Hepatocyte (in vitro differentiated cells): Measurements from ENCODE around the gene DPEP1. TPM values are rescaled to one million over a fixed set of nuclear protein-coding genes. Genes with fewer than 3 reads are reported as not detected.
A peak's percentile ranks its signal among the peaks of the same experiment; 100 is the strongest.

ENCODE experiments used
- DNase-seq: peaks from one replicate; pipeline ENCODE4 v3.0.0-alpha.2; 2016; ENCODE audit warnings: low spot score
- H2AFZ ChIP-seq: fragments of 200-600 bp; sonication (generic); 2 replicates; pipeline ENCODE4 v1.6.0; 2016; ENCODE audit warnings: antibody characterized with exemption, mild to moderate bottlenecking
- H3K27ac ChIP-seq: fragments of 200-600 bp; sonication (generic); 2 replicates; pipeline ENCODE4 v1.5.1; 2016; ENCODE audit warnings: mild to moderate bottlenecking
- H3K27me3 ChIP-seq: fragments of 200-600 bp; sonication (generic); 2 replicates; pipeline ENCODE4 v1.6.1; 2016
- H3K36me3 ChIP-seq: fragments of 200-600 bp; sonication (generic); replicated peaks from 2 replicates; pipeline ENCODE4 v1.5.1; 2016; ENCODE audit warnings: low read depth; ENCODE audit not compliant: insufficient read depth
- H3K4me1 ChIP-seq: fragments of 200-600 bp; sonication (generic); 2 replicates; pipeline ENCODE4 v1.5.1; 2016; ENCODE audit warnings: mild to moderate bottlenecking, moderate library complexity; ENCODE audit not compliant: insufficient read depth
- H3K4me2 ChIP-seq: fragments of 200-600 bp; sonication (generic); 2 replicates; pipeline ENCODE4 v1.6.0; 2016
- H3K4me3 ChIP-seq: fragments of 200-600 bp; sonication (generic); 2 replicates; pipeline ENCODE4 v1.5.1; 2016; ENCODE audit warnings: mild to moderate bottlenecking
- H3K79me2 ChIP-seq: fragments of 200-600 bp; sonication (generic); 2 replicates; pipeline ENCODE4 v1.6.0; 2017; ENCODE audit warnings: mild to moderate bottlenecking
- H3K9me2 ChIP-seq: fragments of 200-600 bp; sonication (generic); replicated peaks from 2 replicates; pipeline ENCODE4 v1.6.0; 2017; ENCODE audit warnings: mild to moderate bottlenecking; ENCODE audit not compliant: insufficient read depth
- H3K9me3 ChIP-seq: fragments of 200-600 bp; sonication (generic); 2 replicates; pipeline ENCODE4 v1.5.1; 2016; ENCODE audit warnings: low read depth, mild to moderate bottlenecking
- H4K20me1 ChIP-seq: fragments of 200-600 bp; sonication (generic); 2 replicates; pipeline ENCODE4 v1.6.0; 2016; ENCODE audit warnings: mild to moderate bottlenecking; ENCODE audit not compliant: insufficient read depth, poor library complexity, severe bottlenecking
- CTCF ChIP-seq: fragments of 200-600 bp; sonication (generic); IDR thresholded peaks from 2 replicates; pipeline ENCODE4 v1.5.1; 2016; ENCODE audit warnings: antibody characterized with exemption, mild to moderate bottlenecking; ENCODE audit not compliant: poor library complexity
- EZH2 ChIP-seq: fragments of 200-600 bp; sonication (generic); IDR thresholded peaks from 2 replicates; pipeline ENCODE4 v1.6.1; 2016; ENCODE audit warnings: antibody characterized with exemption, mild to moderate bottlenecking, borderline replicate concordance
- EZH2phosphoT487 ChIP-seq: fragments of 200-600 bp; sonication (generic); IDR thresholded peaks from one replicate; pipeline ENCODE4 v1.6.1; 2018; ENCODE audit warnings: antibody characterized with exemption, mild to moderate bottlenecking, low read depth, moderate library complexity; ENCODE audit not compliant: unreplicated experiment, severe bottlenecking
- WGBS: methylation state at CpG from one replicate; pipeline ENCODE4 v1.1.6; 2016; ENCODE audit warnings: low lambda C conversion rate; ENCODE audit errors: missing lambda C conversion rate; 5-methylcytosine and 5-hydroxymethylcytosine counted together
- polyA plus RNA-seq: library from polyadenylated mRNA; unstranded; fragments of >200 nt; fragmentation: Nextera tagmentation; extraction: Ambion mirVana; gene quantifications from 2 replicates; pipeline ENCODE4 v1.2.1, GENCODE V29; 2016
- total RNA-seq: library from RNA; depleted of rRNA; stranded (reverse); fragments of >200 nt; gene quantifications from 2 replicates; pipeline ENCODE4 v1.2.3, GENCODE V29; 2014

Gene DPEP1
- total RNA-seq (48.3 and 52.9 TPM in 2 replicates), polyA plus RNA-seq (106 and 128 TPM in 2 replicates)

- no peaks in the 10 kb centered on the region for H3K9me3 ChIP-seq
- no peaks in the 10 kb centered on the region for H3K27me3 ChIP-seq
- H3K36me3 ChIP-seq: no peaks in the 10 kb centered on the region
- peak within 1 kb of the TSS; percentile 28 for H3K27ac ChIP-seq
- peaks cover 7% of the 10 kb centered on the region for H3K4me1 ChIP-seq
- H2AFZ ChIP-seq: no peak within 1 kb of the TSS
- no peak within 1 kb of the TSS for H3K4me3 ChIP-seq
- H3K4me2 ChIP-seq: no peak within 1 kb of the TSS
- no peaks in the 10 kb centered on the region for H4K20me1 ChIP-seq
- no peaks in the 10 kb centered on the region for H3K79me2 ChIP-seq
- no peak for DNase-seq
- H3K9me2 ChIP-seq: no peaks in the 10 kb centered on the region
- TF ChIP-seq EZH2: no peak
- TF ChIP-seq EZH2phosphoT487: no peak
- no peak for TF ChIP-seq CTCF
- WGBS: 81% methylated on average over 14 of the region's 19 CpGs
Measured at GRCh38 chr16:89613231-89613953, at the start of gene DPEP1. Gene DPEP1 (plus strand): TSS chr16:89613642. CDS start chr16:89630411, 16,769 bp downstream.

DNA sequence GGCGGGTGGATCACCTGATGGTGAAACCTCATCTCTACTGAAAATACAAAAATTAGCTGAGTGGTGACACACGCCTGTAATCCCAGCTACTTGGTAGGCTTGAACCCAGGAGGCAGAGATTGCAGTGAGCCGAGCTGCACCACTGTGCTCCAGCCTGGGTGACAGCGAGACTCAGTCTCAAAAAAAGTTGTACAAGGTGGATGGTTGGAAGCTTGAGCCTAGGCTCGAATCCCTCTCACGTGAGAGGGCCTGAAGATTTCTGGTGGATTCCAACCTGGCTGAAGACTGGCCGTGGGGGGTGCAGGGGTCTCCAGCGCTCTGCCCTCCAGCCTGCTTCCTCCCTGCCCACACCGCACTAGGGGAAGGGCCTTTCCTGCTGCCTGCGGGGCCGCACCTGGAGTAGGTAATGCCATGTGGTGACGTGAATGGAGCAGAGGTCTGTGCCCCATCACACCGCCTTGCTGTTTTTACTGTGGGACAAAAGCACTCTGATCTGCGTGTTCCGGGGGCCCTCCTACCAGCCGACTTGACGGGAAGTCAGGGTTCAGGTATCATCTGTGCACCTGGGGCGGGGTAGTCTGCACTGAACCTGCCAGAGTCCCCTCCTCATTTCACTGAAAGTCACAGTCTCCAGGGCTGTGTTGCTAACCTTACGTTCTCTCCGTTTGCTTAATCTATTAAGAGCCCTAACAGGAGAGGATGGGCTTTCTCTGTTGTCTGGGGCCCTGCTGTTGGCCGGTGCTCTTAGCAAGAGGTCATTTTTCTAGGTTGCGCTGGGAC lies 48.8 kb upstream of the DPEP1 start:
- no peak for DNase-seq

GRCh38 chr16:89565256-89565505 lies 48.3 kb upstream of the DPEP1 start:
- H3K79me2 ChIP-seq: peaks cover 27% of the 10 kb centered on the region
- peaks cover 38% of the 10 kb centered on the region for H3K4me1 ChIP-seq
- no peak overlapping the region for H3K4me3 ChIP-seq
- H3K9me3 ChIP-seq: no peaks in the 10 kb centered on the region
- 17% methylated on average over 3 of the region's 3 CpGs for WGBS
- no peaks in the 10 kb centered on the region for H3K36me3 ChIP-seq
- peak overlapping the region; percentile 54 for H3K27ac ChIP-seq
- no peaks in the 10 kb centered on the region for H3K9me2 ChIP-seq
- H3K27me3 ChIP-seq: no peaks in the 10 kb centered on the region
- no peak for DNase-seq
- no peak for TF ChIP-seq EZH2
- H2AFZ ChIP-seq: no peak overlapping the region
- peaks cover 47% of the 10 kb centered on the region for H4K20me1 ChIP-seq
- peak overlapping the region; percentile 73 for H3K4me2 ChIP-seq

More for the DNA sequence above, 48.8 kb upstream of the DPEP1 start:
- Histone ChIP-seq H4K20me1 (peaks cover 47% of the 10 kb centered on the region), H2AFZ (no peak overlapping the region), H3K4me2 (peak overlapping the region; percentile 73), H3K4me1 (peaks cover 40% of the 10 kb centered on the region), H3K9me2 (no peaks in the 10 kb centered on the region), H3K9me3 (no peaks in the 10 kb centered on the region), H3K4me3 (no peak overlapping the region), H3K27ac (peak overlapping the region; percentile 1), H3K36me3 (no peaks in the 10 kb centered on the region), H3K27me3 (no peaks in the 10 kb centered on the region), H3K79me2 (peaks cover 27% of the 10 kb centered on the region)
- WGBS: 67% methylated on average over 22 of the region's 22 CpGs
- TF ChIP-seq EZH2phosphoT487: no peak
- no peak for TF ChIP-seq CTCF
- TF ChIP-seq EZH2: no peak
